Stimulated activated CD8-positive, alpha-beta memory T cell treated with anti-CD3 and anti-CD28 coated beads, Interleukin-4, amount 100 ng/mL, for 48 hours (primary cell): Measurements from ENCODE around the gene TUT4.

Experiments
- DNase-seq: peaks from one replicate; pipeline ENCODE4 v3.0.0-alpha.2; 2020

TUT4 gene

GRCh38 chr1:52460694-52461093 is 92.2 kb downstream of the TUT4 start:
- DNase-seq, result no peak

GRCh38 chr1:52455686-52456085 is 97.2 kb downstream of the TUT4 start:
- DNase-seq, result no peak

- no peak for DNase-seq
Observed at GRCh38 chr1:52454779-52455178, 98.1 kb downstream of the TUT4 start.

- no peak for DNase-seq
Observed at GRCh38 chr1:52454127-52454526, 98.8 kb downstream of the TUT4 start.

- no peak for DNase-seq
Observed at GRCh38 chr1:52444463-52444862, 108.4 kb downstream of the TUT4 start.

GRCh38 chr1:52439976-52440375 is 112.9 kb downstream of the TUT4 start:
- no peak for DNase-seq

GRCh38 chr1:52436817-52437216 is 116.1 kb downstream of the TUT4 start:
- no peak for DNase-seq

GRCh38 chr1:52435650-52436049 is 117.2 kb downstream of the TUT4 start:
- no peak for DNase-seq

- no peak for DNase-seq
Observed at GRCh38 chr1:52435211-52435610, 117.7 kb downstream of the TUT4 start.

- no peak for DNase-seq
Observed at GRCh38 chr1:52432807-52433206, 120.1 kb downstream of the TUT4 start.

GRCh38 chr1:52427152-52427551 is 125.7 kb downstream of the TUT4 start:
- no peak for DNase-seq

GRCh38 chr1:52426371-52426770 is 126.5 kb downstream of the TUT4 start:
- DNase-seq, result no peak

GRCh38 chr1:52424813-52425212 is 128.1 kb downstream of the TUT4 start:
- no peak for DNase-seq

- DNase-seq, result no peak
Observed at GRCh38 chr1:52424231-52424636, 128.7 kb downstream of the TUT4 start.

GRCh38 chr1:52423771-52424170 is 129.1 kb downstream of the TUT4 start:
- peak; percentile 60 for DNase-seq

GRCh38 chr1:52423055-52423454 is 129.8 kb downstream of the TUT4 start:
- DNase-seq, result no peak

- no peak for DNase-seq
Observed at GRCh38 chr1:52420713-52421112, 132.2 kb downstream of the TUT4 start.

- no peak for DNase-seq
Observed at GRCh38 chr1:52416811-52417210, 136.1 kb downstream of the TUT4 start.

- DNase-seq, result no peak
Observed at GRCh38 chr1:52414942-52415341, 137.9 kb downstream of the TUT4 start.

GRCh38 chr1:52413410-52413989 is 139.4 kb downstream of the TUT4 start:
- no peak for DNase-seq

GRCh38 chr1:52404975-52405338 is 147.9 kb downstream of the TUT4 start:
- DNase-seq, result no peak

- peak; percentile 99 for DNase-seq
Observed at GRCh38 chr1:52404116-52404974, 148.5 kb downstream of the TUT4 start, which contains the start of the genes ORC1 and PRPF38A. ORC1 (minus strand) TSS chr1:52404423; CDS start chr1:52402223, 2,200 bp downstream. PRPF38A (plus strand) TSS chr1:52404602; CDS start chr1:52404750, 148 bp downstream.

- peak; percentile 61 for DNase-seq
Observed at GRCh38 chr1:52403566-52404115, 149.3 kb downstream of the TUT4 start.

GRCh38 chr1:52402860-52403240 is 150.0 kb downstream of the TUT4 start:
- DNase-seq, result no peak
